Kidney capillary endothelial cell (primary cell): ENCODE data around the gene TTC39B.

Experiments
- DNase-seq: peaks from one replicate; pipeline ENCODE4 v3.0.0-alpha.2; 2018; ENCODE audit warnings: low spot score

TTC39B gene

DNA sequence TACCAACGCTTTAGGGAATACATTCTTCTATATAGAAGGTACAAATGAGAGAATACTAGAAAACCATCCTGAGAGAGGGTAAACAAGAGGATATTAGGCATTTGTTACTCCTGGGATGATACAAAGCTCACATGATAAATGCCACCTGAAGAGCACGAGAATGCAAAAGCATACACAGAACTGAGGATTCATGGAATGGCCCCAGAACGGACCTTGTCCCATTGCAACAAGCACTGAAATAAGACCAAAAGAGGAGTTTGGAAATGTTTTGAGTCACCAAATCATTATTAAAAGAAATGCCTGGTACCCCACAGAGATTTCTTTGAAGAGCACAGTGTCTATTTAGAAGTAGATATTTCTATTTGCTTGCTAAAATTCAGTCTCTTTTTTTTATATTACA is 173.5 kb downstream of the TTC39B start:
- DNase-seq, result no peak

DNA sequence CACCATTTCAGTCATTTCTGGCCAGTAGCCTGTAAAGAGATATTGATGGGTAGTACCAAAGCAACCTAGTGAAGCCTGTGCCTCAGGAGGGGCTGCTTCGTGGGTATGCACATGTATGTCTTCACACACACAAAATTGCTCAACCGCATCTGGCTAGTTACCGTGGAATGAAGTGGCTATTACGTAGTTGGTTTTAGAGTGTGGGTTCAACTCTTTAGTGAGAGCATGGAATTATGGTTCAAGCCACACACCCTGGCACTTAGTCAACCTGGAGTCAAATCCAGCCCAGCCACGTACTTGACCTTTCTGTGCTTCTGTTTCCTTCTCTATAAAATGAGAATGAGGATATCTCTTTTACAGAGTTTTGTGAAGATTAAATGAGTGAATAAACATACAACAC is 174.9 kb downstream of the TTC39B start:
- no peak for DNase-seq

DNA sequence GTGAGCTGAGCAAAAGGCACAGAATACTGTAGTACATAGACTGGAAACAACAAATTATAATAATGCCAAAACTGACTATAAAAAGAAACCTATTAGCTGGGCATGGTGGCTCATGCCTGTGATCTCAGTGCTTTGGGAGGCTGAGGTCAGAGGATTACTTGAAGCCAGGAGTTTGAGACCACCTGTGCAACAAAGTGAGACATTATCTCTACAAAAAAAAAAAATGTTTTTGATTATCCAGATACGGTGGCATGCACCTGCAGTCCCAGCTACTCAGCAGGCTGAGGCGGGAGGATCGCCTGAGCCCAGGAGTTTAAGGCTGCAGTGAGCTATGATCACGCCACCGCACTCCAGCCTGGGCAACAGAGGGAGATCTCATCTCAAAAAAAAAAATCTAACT is 175.9 kb downstream of the TTC39B start:
- DNase-seq, result no peak

DNA sequence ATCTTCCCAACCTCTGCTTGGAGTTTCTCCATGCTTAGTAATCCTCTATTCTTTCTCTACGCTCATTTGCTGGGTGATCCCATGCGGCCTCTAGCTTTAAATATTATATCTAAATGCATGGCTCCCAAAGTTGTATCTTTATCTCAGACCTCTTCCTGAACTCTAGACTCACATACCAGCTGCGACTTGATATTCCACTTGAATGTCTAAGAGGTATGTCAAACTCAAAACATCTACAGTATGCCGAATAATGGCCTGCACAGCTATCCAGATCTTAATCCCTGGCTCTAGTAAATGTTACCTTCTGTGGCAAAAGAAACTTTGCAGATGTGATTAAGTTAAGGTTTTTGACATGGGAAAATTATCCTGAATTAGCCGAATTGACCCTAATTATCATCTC is 179.2 kb downstream of the TTC39B start:
- no peak for DNase-seq

DNA sequence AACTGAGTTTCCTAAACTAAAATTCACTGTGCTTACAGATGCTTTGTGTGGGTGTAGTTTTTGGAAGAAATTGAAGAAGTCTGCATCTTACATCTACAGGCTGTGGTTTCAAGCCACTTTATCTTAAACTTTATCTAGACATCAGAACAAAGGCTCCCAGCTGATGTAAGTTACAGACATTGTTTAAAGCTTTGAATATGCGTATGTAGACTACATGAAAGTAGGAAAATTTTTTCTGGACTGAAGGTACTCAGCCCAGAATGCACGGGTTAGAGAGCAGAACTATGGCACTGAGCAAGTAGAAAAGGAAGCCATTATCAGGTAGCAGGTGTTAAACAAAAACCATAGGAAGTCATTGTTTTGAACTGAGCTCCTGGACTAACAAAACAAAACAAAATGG is 185.4 kb downstream of the TTC39B start:
- no peak for DNase-seq

DNA sequence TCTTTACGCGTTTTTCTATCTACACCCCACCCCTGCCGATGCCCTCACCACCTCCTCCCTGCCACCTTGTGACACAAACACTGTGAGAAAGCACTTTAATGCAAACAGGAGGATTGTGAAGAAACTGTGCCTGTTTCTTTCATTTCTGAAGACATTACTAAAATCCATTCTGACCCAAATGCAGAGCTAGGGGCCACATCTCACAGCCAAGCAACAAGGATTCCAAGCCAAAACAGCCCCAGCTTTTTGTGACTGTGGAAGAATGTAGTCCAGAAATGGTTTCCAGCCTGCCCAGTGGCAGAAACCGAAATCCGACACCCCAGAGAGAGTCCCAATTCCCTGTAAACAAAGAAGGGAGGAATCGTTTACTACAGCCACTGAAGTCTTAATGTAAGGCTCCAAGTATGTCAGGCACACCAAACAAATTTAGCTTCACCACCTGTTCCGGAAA is 190.9 kb downstream of the TTC39B start:
- DNase-seq, result no peak

DNA sequence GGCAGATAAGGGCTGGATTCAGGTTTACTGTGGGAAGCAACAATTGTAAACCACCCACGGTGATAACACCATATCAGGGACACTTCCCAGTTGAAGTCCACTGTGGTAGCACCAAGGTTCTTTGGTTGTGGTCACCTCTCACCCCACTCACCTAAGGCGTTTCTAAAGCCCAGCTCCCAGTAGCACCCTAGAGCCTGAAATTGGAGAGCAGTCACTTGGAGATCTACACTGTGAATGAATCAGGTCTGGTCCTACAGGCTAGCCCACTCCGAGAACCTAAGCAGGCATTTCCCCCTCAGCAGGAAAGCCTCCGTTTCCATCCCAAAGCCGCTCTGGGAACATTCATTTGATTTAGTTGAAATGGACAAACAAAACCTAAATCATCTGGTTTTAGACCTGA is 191.3 kb downstream of the TTC39B start:
- no peak for DNase-seq

DNA sequence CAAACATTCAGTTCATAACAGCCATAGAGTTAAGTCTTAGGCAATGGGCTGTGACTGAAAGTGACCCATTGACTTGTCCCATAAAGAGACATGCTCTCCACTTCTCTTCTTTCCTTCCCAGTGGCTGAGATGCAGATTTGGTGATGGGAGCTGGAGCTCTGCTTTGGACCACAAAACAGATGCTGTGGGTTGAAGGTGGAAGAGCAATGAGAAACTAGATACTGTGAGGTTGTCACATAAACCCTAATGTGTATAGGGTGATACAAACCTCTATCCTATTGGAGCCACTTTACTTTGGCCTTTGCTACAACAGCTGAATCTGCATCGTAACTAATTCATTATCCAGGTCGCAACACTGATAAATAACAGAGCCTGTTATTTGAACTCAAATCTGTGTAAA is 192.0 kb downstream of the TTC39B start:
- no peak for DNase-seq
